RCC 7860 (cell line): ENCODE results near the gene EDAR.
A peak's percentile ranks its signal among the peaks of the same experiment; 100 is the strongest.

ENCODE experiments used
- DNase-seq: peaks from one replicate; pipeline ENCODE4 v3.0.0-alpha.2; 2015; ENCODE audit warnings: low spot score
- FAIRE-seq: peaks from 2 replicates; lab custom pipeline; 2012; peaks lifted over from hg19 to GRCh38; lab: Jason Lieb, UNC

The EDAR gene

GRCh38 chr2:108942231-108942825 is 46.7 kb downstream of the EDAR start:
- FAIRE-seq: no peak

GRCh38 chr2:108941767-108942166 is 47.3 kb downstream of the EDAR start:
- FAIRE-seq (no peak), DNase-seq (no peak)

More at GRCh38 chr2:108942231-108942825, 46.7 kb downstream of the EDAR start:
- DNase-seq: no peak

DNA sequence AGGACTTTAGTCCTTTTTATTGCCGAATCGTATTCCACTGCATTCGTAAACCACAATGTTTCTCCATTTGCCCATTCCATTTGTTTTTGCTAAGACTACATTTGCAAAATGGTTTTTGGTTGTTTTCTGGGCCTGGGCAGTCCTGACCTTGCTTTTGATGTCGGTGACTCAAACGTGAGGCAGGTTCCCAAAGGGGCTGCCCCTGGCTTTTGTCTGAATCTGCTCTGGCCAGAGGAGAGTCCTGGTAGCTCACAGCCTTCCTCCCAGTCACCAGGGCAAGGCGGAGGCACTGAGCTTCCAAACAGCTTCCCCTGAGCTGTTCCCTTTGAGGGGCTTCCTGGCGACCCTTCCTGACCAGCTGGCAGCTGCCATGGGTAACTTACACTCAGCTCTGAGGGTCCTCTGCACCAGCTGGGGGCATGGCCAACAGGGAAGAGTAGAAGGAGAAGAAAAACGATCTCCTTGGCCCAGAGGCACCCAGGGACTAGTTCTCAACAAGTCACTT is 47.8 kb downstream of the EDAR start:
- no peak for FAIRE-seq
- DNase-seq: no peak

DNA sequence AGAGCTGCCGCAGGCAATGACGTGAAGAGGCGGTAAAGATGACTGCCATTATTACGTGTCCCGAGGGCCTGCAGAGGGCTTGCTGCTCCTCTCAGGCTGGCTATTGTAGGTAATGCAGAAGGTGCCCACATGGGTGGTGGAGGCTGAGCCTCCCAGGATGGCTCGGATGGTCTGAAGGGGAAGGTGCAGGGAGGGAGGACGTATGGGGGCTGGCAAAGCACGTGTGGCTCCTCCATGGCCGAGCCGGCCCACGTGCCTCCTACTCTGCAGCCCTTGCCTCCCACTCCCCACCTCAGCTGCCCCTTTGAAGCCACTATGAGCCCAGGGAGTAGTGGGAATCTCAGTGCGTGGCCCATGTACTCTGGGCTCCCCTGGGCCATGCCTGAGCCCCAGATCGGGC is 48.9 kb downstream of the EDAR start:
- FAIRE-seq (no peak), DNase-seq (no peak)

- DNase-seq (no peak), FAIRE-seq (no peak)
Observed at GRCh38 chr2:108938077-108938710, 50.8 kb downstream of the EDAR start.

DNA sequence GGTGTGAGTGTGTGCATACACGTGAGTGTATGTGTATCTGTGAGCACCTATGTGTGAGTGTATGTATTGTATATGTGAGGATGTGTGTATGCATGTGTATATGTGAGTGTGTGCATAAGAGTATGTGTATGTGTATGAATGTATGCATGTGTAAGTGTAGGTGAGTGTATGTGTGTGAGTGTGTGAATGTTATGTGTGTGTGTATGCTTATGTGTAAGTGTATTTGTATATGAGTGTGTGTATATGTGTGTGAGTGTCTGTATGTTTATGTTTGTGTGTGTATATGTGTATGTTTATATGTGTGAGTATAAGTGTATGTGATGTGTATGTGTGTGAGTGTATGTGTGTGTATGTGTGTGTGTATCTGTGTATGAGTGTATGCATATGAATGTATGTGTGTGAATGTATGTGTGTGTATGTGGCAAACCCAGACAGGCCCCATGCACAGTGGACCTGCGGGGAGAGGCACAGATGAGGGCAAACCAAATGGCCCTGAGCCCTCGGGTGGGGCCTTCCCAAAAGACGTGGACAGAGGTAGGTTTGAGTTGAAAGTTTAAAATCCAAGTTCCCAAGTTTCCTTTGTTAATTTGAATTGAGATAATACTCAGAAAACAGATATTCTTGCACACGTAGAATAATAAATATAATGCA is 51.5 kb downstream of the EDAR start:
- FAIRE-seq (no peak), DNase-seq (no peak)

GRCh38 chr2:108936866-108937265 is 52.2 kb downstream of the EDAR start:
- FAIRE-seq (no peak), DNase-seq (no peak)

- DNase-seq (no peak), FAIRE-seq (no peak)
Observed at GRCh38 chr2:108936076-108936864, 52.8 kb downstream of the EDAR start.

GRCh38 chr2:108935271-108935741 is 53.7 kb downstream of the EDAR start:
- DNase-seq (no peak), FAIRE-seq (no peak)

DNA sequence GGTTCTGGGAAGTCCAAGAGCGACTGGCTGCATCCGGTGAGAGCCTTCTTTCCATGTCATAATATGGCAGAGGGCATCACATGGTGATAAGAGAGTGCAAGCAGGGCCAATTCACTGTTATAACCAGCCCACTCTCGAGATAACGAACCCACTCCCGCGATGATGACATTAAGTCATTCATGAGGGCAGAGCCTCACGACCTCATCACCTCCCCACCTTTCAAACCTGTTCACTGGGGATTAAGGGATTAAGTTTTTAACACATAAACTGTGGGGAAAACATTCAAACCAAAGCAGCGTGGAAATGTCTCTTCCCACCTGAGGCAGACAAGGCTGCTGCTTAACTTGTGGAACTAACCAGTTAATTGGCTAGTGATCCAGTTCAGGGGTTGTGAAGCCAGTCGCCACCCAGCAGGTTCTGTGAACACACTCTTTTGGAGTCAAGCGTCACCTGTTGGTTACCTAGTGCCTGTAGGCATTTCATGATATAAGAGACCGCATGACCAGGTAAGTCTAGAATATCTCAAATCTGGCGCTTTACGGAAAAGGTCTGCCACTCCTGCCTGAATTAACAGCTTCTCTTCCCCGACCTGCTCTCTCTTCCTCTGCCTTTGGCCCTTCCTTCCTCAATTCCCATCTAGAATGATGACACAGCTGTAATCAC is 54.3 kb downstream of the EDAR start:
- FAIRE-seq (no peak), DNase-seq (no peak)

- DNase-seq (no peak), FAIRE-seq (no peak)
Observed at GRCh38 chr2:108934151-108934550, 54.9 kb downstream of the EDAR start.

DNA sequence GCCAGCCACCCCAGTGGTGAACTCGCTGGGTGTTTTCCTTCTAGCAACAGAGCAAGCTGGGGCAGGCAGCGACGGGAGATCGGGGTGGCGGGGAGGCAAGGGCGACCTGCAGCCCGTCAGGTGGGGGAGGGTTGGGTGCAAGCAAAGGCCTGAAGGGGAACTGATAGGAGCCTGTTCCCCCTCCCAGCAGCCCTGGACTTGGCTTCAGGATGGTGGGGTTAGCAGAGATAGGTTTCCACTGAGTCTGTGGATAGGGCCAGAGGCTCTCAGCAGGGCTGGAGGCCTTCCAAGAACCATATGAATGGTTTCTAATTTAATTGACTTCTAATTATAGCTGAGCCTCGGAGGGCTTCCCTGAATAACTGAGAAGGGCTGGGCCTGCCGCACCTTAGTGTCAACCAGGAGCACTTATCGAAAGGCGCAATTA is 55.3 kb downstream of the EDAR start:
- no peak for DNase-seq
- no peak for FAIRE-seq

- DNase-seq (no peak), FAIRE-seq (no peak)
Observed at GRCh38 chr2:108932736-108933332, 56.2 kb downstream of the EDAR start.

GRCh38 chr2:108931372-108931771 is 57.6 kb downstream of the EDAR start:
- FAIRE-seq: no peak
- DNase-seq: no peak

DNA sequence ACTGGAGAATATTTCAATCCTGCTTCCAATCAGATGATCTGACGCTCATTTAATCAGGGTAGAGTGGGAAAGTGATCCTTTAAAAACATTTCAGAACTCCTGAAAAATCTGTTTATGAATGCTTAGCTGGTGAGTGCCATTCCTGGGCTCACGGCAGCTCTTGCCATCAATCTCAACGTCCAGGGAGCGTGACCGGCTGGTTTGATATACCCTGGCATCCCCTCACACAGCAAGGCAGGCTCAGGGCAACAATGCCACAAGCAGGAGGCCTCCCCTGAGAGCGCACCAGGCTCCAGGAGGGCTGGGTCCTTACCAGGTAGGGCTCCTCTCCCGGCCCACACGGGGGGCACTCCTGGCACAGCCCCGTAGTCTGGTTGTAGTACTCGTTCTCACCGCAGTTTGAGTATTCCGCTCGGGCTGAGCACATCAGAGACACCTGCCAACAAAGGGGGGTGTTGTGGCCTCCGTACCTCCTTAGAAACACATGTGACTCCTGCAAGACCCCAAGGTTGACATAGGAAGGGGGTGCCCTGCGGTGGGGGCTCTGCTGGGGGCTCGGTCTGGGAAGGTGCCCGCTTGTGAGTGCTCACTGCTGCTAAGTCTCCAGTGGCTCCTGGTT is 59.1 kb downstream of the EDAR start:
- DNase-seq: no peak
- no peak for FAIRE-seq

DNA sequence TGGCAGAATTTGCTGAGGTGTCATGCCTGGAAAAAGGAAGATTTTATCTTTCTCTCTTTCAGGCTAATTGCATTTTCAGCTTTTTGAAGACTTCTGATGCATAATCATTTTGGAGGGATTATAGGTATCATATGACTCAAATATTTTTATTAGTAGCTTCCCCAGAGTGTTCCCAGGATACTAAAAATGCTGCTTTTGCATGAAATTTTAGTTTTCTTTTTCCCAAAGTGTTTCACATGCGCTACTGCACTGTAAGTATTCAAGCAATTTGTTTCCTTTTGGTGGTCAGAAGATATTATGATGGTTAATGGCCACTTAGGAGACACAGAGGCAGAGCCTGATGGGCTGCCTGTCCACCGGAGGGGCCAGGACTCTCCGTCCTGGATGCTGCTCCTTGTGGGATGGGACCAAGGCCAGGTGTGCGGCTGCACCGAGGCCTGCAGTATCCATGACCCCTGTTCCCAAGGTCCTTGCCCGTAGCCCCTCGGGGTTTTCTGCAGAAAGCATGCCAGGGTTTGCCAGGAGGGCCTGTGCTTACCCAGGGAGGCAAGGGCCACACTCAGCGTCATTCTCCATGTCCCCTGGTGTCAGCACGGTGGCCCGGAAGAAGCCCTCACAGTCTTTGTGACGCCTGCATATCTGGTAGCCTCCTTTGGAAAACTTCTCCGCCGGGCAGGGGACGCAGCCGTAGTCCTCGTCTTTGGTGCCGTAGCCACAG is 60.2 kb downstream of the EDAR start:
- FAIRE-seq (no peak), DNase-seq (no peak)

- DNase-seq (peak; percentile 27), FAIRE-seq (no peak)
Observed at GRCh38 chr2:108927936-108928659, 60.9 kb downstream of the EDAR start.

DNA sequence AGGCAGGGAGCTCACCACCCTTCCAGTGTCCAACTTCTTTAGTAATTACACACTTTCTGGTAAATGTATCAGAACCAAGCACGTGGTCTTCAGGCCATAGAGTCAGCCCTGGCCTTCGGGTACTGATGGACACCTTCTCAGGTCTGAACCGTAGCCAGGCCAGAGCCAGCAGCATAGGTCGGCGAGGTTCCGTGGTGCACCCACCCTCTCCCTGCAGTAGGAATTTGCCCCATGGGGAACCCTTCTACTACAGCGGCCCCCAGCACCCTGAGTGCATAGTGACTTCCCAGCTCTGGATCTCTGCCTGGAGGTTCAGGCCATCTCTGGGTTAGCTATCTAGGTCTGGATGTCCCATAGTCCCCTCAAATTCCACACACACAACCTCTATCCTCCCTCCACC is 61.6 kb downstream of the EDAR start:
- DNase-seq (no peak), FAIRE-seq (no peak)
